Measurements from ENCODE around the gene RNASEH2A.

Gene RNASEH2A

DNA sequence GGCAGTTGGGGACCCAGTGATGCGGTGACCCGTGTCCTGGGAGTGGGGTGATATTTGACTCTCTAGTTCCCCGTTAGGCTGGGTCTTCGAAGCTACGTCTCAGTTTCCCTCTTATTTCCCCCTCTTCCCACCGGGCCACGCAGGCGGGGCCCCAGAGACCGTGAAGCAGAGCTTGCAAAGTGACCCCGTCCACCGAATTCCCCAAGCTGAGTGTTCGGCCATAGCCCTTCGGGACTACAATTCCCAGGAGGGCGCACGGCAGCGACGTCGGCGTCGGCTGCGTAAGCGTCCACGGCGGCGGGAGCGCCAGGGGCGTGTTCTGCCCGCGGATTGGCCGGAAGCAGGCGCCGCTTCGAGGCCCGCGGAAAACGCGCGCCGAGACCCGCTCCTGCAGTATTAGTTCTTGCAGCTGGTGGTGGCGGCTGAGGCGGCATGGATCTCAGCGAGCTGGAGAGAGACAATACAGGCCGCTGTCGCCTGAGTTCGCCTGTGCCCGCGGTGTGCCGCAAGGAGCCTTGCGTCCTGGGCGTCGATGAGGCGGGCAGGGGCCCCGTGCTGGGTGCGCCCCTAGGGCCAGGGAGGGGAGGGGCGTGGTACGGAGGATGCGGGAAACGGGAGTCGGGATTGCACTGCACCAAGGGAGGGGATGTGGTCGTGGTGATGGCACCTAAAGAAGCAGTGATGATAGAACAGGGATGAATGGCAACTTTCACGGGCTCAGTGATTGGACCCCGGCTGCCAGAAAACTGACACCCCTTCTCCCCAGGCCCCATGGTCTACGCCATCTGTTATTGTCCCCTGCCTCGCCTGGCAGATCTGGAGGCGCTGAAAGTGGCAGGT lies at the start of gene RNASEH2A:
TSS of gene RNASEH2A (plus strand) at position 343 of the 840 bp plus-strand sequence. CDS start at position 433, 90 bp downstream.
- DNase-seq (ENCODE audit: low read depth in 2 of 2): peak; percentile 78 to 84

DNA sequence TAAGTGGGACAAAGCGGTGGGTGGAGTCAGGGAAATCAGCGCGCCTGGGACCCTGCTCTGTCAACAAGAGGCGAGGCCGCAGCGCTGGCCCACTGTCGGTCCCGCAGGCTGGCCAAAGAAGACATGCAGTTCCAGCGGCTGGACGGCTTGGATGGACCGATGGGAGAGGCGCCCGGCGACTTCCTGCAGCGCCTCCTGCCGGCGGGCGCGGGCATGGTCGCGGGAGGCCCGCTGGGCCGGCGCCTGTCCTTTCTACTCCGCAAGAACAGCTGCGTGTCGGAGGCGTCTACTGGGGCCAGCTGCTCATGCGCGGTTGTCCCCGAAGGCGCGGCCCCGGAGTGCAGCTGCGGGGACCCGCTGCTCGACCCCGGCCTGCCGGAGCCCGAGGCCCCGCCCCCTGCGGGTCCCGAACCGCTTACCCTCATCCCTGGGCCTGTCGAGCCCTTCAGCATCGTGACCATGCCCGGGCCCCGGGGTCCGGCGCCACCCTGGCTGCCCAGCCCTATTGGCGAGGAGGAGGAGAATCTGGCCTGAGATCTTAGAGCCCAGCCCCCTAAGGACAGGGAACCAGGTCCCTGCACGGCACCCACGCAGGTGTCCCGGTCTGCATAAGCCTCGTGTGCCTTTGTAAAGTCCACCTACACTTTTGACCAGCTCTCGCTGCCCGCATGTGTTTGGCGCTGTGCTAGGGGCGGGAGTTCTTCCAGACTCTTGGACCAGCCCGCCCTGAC lies 48.7 kb upstream of the RNASEH2A start:
- DNase-seq (ENCODE audit: low read depth in 2 of 2): peak; percentile 44 to 46

DNA sequence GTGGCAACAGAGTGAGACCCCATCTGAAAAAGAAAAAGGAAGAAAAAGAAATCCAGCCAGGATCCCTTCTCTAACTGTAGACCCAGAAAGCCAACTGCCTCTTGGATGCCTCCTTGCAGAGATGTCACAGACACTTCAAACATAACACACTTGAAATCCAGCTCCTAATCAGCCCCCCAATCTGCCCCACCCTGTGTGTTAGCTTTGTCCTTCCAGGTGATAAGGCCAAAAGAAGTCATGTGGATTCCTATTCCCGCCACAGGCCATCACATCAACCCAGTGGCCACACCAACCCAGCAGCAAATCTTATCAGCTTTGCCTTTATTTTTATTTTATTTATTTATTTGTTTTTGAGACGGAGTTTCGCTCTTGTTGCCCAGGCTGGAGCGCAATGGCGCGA lies 46.7 kb upstream of the RNASEH2A start:
- no peak for DNase-seq (ENCODE audit: low read depth in 2 of 2)

DNA sequence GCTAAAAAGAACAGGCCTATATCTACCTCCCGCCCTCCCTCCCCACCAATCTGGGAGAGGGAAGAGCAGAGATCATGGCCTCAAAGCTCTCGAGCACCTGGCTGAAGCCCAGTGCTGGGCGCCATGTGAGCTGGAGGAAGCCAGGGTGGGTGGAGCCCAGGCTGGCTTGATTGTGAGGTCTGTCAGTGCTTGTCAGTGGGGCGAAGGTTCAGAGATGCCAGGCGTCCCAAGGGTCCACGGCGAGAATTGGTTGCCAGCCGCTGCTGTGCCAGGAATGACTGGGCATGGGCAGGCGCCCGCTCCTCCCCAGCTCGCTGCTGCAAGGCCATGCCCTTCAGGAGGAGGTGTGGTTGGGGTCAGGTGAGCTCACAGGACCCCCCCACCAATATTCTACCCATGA lies 43.3 kb upstream of the RNASEH2A start:
- no peak for DNase-seq (ENCODE audit: low read depth in 2 of 2)

DNA sequence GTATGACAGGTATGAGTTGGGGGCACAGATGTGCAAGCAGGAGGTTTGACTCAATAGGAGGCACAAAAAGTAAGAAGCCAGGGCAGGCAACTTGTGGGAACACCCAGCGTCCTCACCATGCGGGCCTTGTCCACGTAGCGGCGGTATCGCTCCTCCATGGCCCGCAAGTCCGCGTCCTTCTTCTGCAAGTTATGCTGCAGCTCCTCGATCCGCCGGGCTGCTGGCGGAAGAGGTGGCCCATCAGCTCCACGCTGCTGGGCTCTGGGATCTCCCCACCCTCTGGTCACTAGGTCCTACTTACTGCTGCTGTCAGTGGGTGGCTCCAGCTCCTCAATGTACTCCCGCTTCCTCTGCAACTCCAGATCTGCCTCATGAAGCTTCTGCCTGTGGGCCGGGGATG lies 41.7 kb upstream of the RNASEH2A start:
- DNase-seq (ENCODE audit: low read depth in 2 of 2): no peak

DNA sequence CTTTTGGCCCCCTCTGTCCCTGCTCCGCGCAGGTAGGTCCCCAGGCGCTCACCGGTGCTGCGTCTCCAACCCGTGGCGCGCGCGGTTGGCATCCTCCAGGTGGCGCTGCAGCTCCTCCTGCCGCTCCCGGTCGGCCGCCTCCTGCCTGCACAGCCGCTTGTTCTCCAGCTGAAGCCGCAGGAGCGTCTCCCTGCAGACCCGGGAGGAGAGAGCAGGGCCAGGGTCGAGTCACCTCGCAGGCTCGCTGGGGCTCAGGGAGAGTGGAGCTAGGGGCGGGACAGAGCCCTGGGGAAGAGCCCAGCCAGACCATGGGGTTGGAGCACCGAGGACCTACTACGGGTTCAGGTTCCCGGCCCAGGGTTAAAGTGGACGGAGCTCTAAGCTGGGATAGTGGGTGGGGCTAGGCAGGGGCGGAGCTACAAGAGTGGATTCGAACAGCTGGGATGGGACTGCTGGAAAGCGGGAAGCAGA lies 40.3 kb upstream of the RNASEH2A start:
- DNase-seq (ENCODE audit: low read depth in 2 of 2): peak; percentile 69 to 82

DNA sequence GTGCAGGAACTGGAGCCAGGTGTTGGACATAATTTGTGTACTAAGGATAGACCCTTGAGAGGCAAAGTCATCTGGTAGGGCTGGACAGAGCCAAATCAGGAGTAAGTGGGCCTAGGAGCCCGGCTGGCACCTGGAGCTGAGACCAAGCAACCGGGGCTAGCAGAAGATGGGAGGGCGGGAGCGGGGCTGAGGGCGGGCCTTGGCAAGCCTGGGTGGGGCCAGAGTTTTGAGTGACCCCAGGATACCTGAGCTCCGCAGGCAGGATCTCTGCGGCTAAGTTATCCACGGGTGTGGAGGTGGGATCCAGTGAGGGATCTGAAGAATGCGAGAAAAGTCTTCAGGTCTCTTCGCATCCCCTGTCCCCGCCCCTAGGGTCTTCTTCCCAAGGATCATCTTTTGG lies 39.2 kb upstream of the RNASEH2A start:
- no peak for DNase-seq (ENCODE audit: low read depth in 2 of 2)

DNA sequence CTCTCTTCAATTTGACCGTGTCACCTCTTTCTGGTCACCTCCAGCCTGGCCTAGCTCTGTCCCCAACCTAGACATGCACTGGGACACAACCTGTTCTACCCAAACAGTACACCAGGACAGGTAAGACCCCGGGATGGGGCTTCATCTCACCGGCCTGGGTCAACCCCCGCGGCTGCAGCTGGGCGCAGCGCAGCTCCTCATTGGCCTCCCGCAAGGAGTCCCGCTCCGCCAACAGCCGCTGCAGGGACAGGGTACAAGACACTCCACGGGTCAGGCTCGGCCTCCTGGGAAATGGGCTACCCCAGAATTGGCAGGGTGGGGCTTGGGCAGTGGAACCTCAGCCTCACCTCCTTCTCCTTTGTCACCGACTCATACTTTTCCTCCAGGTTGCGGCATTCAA lies 38.7 kb upstream of the RNASEH2A start:
- no peak for DNase-seq (ENCODE audit: low read depth in 2 of 2)

DNA sequence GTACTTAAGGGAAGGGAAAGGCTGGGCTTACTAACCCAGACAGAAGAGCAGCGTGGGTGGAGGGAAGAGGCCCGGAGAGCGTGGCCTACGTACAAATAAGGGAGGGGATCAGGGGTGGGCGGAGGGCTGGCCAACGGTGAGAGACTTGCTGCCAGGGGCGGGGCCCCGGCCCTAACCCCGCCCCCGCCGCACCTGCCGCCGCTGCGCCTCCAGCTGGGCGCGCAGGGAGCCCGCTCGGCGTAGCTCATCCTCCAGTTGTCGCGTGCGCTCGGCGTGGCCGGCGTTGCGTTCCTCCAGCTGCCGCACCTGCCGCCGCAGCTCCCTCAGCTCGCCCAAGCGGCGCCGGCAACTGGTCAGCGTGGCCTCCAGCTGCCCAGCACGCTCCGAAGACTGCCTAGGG lies 36.7 kb upstream of the RNASEH2A start:
- DNase-seq (ENCODE audit: low read depth in 2 of 2): peak in 1 of 2 donors; percentile 47

DNA sequence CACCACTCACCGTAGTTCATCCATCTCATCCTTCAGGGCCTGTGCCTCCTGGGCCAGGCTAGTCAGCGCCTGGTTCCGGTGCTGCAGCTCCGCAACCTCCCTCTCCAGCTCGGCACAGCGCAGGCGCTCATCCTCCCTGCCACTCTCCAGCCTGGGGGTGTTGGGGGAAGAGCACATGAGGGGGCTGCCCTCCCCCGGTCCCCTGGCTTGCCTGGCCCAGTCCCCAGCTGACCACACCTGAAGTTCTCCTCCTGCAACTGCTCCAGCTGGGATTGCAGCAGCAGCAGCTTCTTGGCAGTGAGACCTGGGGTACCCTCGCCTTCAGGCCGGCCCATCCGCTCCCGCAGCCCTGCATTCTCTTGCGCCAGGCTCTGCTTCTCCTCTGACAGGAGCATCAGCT lies 35.5 kb upstream of the RNASEH2A start:
- no peak for DNase-seq (ENCODE audit: low read depth in 2 of 2)

DNA sequence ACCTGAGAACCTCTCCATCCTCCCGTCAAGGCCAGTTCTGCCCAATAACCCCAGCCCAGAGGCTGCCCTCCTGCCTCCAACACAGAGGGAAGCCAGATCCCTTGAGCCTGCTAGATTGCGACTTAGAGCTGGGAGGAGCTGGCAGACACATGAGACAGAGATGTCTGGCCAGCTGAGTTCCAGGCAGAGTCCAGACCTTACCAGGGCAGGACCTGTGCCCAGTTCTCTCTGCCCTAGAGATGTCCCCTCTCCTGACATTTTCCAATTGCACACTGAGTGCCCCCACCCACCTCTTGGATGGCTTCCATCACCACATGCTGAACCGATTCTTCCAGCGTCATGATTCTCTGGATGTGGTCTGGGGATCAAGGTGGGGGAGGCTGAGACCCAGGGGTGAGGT lies 34.1 kb upstream of the RNASEH2A start:
- no peak for DNase-seq (ENCODE audit: low read depth in 2 of 2)

DNA sequence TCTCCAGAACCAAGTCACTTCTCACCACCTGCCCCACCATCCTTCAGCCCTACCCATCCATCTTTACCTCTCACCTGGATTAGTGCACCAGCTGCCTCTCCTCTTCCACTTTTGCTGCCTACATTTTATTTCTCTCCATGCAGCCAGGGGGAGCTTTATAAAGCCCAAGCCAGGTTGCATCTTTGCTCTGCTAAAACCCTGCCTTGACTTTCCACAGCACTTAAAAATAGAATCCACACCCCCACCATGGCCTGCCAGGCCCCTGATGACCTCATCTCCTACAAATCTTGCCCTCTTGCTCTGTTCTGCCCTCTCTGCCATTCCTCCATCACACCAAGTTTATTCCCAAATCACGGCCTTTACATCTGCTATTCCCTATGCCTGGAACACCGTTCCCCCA lies 32.8 kb upstream of the RNASEH2A start:
- no peak for DNase-seq (ENCODE audit: low read depth in 2 of 2)

DNA sequence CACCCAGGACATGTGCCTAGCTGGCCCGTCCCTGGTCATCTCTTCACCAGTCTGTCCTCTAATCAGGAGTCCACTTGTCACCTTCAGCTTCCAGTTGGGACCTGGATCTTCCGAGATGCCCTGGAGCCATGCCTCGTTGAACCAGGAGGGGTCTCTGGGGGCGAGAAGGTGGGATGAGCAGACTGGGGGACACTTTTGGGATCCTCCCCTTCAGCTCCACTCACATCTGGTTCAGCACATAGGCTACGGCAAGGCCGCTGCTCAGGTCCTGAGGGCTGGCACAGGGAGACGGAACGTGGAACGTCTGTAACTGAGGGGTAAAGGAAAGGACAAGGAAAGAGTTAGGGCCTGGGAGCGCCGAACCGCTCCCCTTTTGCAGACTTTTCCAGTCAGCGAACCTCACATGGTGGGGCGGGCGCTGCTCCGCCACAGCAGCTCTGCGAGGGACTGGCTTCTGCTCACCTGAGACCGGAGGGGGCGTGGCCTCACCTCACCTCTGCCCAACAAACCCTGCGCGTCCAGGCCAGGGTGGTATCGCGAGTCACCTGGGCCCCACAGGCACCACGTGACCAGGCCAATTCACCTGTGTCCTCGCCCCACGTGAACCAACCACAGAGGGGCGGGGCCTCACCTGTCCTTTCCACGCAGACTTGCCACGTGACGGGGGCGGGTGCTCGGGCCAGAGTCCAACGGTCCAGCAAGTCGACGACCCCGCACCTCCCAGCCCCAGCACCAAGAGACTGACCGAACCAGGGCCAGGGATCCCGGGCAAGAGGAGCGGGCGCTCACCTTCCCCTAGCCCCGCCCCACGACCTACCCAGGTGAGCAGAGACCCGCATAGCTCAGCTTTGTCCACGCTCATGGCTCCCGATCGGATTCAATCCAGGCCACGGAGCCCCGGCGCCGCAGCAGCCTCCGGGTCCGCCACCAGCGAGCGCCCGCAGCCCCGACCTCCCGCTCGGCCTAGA lies 31.5 kb upstream of the RNASEH2A start, which contains the start of gene HOOK2:
TSS of gene HOOK2 (minus strand) at position 965 of the 968 bp plus-strand sequence. CDS start at position 862, 103 bp downstream.
- no peak for DNase-seq (ENCODE audit: low read depth in 2 of 2)

DNA sequence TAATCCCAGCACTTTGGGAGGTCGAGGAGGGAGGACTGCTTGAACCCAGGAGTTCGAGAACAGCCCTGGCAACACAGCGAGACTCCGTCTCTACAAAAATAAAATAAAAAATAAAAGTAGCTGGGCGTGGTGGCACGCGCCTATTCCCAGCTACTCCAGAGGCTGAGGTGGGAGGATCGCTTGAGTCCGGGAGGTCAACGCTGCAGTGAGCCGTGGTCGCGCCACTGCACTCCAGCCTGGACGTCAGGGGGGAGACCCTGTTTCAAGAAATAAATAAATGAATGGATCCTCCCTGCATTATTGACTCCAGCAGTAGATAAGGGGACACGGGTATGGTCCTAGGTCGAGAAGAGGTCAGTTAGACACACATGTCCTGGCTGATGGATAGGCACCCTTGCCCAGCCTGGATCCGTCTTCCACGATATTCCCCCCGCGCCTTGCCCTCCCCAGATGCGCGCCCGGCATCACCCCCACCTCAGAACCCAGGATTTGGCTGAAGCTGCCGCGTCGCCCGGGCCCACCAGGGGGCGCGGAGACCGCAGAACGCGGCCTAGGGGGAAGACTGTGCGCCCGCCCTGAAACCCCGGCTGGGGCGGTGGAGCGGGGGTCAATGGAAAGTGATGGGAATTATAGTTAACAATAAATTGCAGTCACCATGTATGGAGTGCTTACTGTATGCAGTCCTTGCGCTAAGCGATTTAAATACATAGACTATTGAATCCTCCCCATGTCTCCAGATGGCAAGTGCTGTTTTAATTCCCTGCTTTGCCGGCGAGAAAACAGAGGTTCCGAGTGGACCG lies 29.0 kb upstream of the RNASEH2A start:
- peak; percentile 77 to 78 for DNase-seq (ENCODE audit: low read depth in 2 of 2)

DNA sequence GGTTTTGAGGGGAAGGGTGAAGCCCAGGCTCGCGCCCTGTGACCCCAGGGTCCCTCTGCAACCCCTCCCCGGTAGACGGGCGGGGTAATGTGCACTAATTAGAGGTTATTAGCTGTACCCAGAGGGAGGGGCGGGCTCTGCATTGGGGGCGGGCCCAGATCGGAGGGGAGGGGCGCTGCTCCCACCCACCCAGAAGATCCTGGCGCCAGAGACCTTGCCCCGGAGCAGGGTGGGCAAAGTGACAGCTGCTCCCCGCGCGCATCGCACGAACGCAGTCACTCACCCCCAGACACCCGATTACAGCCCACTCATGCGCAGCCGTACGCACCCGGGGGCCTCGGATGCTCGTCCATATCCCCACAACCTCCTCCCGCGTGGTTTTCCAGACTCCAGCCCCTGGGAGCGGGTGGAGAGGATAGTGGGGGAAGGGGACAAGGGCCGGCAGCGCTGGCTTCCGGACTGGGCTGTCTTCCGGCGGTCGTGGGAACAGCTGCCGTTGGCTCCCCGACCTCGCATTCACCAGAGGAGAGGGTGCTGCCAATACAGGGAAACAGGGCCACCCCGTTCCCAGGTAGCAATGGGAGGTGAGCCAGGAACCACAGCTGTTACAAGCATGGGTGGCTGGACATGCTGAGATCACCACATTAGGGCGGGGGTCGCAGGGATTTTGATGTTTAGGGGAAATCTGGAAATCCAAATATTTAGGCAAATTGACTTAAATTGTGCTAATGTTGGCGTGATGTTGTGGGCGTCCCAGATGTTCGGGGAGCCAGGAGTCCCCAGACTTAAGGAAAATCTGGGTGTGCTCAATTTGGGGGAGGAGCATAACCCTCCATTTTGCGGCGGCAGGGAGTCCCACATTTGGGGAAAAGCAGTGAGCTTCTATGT lies 28.1 kb upstream of the RNASEH2A start:
- DNase-seq (ENCODE audit: low read depth in 2 of 2): no peak

DNA sequence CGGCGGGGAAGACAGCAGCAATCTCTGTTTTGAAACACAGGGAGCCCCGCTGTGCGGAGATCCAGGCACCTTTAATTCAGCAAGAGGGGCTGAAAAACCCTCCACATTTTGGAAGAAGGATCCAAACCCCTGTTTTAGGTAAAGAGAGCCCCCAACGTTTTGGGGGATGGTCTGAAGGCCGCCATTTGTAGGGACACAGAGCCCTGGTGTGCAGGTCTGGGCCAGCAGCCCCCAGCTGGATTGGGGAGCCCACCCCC lies 27.6 kb upstream of the RNASEH2A start:
- no peak for DNase-seq (ENCODE audit: low read depth in 2 of 2)

DNA sequence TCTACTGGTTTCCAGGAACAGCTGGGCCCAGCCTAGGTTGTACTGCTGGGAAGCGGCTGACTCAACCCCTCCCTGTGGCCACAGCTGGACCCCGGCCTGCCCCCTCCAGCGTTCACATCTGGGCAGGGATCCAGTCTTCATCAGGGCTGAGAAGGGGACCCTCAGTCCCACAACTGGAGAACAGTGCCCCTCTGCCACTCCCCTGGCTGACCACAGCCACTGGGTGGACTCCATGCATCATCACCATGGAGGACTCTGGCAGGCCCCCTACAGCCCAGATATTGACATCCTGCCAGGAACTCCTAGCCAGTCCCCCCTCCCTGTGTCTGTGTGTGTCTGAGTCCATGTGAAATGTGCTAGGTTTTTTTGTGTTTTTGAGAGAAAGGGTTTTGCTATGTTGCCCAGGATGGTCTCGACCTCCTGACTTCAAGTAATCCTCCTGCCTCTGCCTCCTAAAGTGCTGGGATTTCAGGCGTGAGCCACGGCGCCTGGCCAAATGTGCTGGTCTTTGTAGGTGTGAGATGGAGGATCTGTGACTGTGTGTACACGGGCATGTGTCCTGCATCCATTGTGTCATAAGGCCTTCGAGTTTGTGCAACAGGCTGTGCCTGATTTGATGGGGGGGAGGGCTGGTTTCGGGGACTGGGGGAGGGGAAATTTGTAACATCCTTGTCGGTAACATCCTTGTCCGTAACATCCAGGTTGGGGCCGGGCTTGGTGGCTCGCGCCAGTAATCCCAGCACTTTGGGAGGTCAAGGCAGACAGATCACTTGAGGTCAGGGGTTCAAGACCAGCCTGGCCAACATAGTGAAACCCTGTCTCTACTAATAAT lies 27.0 kb upstream of the RNASEH2A start:
- DNase-seq (ENCODE audit: low read depth in 2 of 2): no peak

DNA sequence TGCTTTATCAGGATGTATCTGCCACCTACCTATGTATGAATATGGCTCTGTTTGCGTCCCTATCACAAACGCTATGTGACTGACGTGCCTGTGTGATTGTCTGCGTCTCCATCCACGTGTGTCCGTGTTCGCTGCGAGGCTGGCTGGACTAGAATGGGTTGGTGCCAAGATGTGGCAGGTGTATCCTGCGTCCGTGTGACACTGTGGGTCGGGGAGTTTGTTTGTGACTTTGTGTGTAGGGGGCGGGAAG lies 24.3 kb upstream of the RNASEH2A start:
- no peak for DNase-seq (ENCODE audit: low read depth in 2 of 2)

All from activated CD4-positive, alpha-beta T cell treated with anti-CD3 and anti-CD28 coated beads for 24 hours (primary cell).